Measurements from ENCODE around the gene RPS6KA1. TPM values are rescaled to one million over a fixed set of nuclear protein-coding genes. Genes with fewer than 3 reads are reported as not detected.
"Not testable (repeated sequence)": the region's sequence is repeated elsewhere in the genome, so short reads cannot be mapped to it uniquely, and the experiment has no call there.

The RPS6KA1 gene
- total and polyA plus RNA-seq, 2 of the 4 experiments (the other 2 are of a cell fraction), result 3.6 to 6.3 TPM

- H2AFZ ChIP-seq (replicated peaks; ENCODE audit: low read length, poor library complexity); H3K4me1 ChIP-seq (ENCODE audit: control insufficient read depth, insufficient read depth, low read length); H2BK5ac ChIP-seq (ENCODE audit: low read depth, low read length, poor library complexity, severe bottlenecking); in situ Hi-C loops (cut with MboI; ENCODE audit: low sequenced_read_pairs); H3K9ac ChIP-seq (ENCODE audit: low read depth, low read length); H3K9me1 ChIP-seq (ENCODE audit: insufficient read depth, low read length); DNase-seq; H2BK20ac ChIP-seq (ENCODE audit: low read depth, low read length); H3K79me1 ChIP-seq (ENCODE audit: low read depth in 1 of 2, low read length in 2 of 2); H3K56ac ChIP-seq (ENCODE audit: extremely low read depth, insufficient read depth, low read length); H4K20me1 ChIP-seq (ENCODE audit: insufficient read depth, low read length); H3K27ac ChIP-seq (ENCODE audit: insufficient read depth, low read length); H4K8ac ChIP-seq (ENCODE audit: low read depth in 2 of 2, low read length in 2 of 2); H3K4me3 ChIP-seq (ENCODE audit: insufficient read depth, low read depth, low read length); ATAC-seq (ENCODE audit: low read depth); H2AK9ac ChIP-seq (replicated peaks; ENCODE audit: low read depth, low read length, poor library complexity); H3K18ac ChIP-seq (ENCODE audit: low read depth, low read length); POLR2A ChIA-PET (ENCODE audit: unreplicated experiment); H4K91ac ChIP-seq (ENCODE audit: insufficient read depth, low read depth, low read length); H2BK120ac ChIP-seq (ENCODE audit: low read depth, low read length); H2BK15ac ChIP-seq (ENCODE audit: low read depth, low read length); intact Hi-C loops (cut with micrococcal nuclease); H3K27me3 ChIP-seq (ENCODE audit: control insufficient read depth, insufficient read depth, low read length); BruUV-seq (replicated peaks); H3K9me3 ChIP-seq (ENCODE audit: control insufficient read depth, insufficient read depth, low read length); H2AK5ac ChIP-seq (ENCODE audit: low read depth, low read length); H3K4ac ChIP-seq (ENCODE audit: low read depth, low read length); H3K14ac ChIP-seq (replicated peaks; ENCODE audit: low read depth, low read length); H4K5ac ChIP-seq (ENCODE audit: low read depth, low read length); H3K23ac ChIP-seq (ENCODE audit: low read depth, low read length); H3K4me2 ChIP-seq (ENCODE audit: low read depth, low read length); H3K36me3 ChIP-seq (ENCODE audit: control insufficient read depth, insufficient read depth, low read length): not testable (repeated sequence)
- dilution Hi-C loops (cut with HindIII; ENCODE audit: low sequenced_read_pairs, unreplicated experiment), result loop anchor here (25.0 kb wide), 1 partner anchor 193 kb away; the partner anchor contains the start of gene PIGV
- CTCF ChIA-PET, result interaction anchor here (0.7 to 0.8 kb wide), 2 partner anchors 118 to 189 kb away, joined by 3 to 5 read pairs; no protein-coding TSS in a partner anchor
- WGBS, 2 experiments (ENCODE audit: extremely low coverage in 2 of 2, insufficient read length in 1 of 2), result no CpG with 5 or more reads among the region's 6 CpGs
Observed at GRCh38 chr1:26594593-26594992, 65.0 kb downstream of the RPS6KA1 start.
